Stimulated activated CD8-positive, alpha-beta memory T cell treated with anti-CD3 and anti-CD28 coated beads, Interleukin-15, amount 100 ng/mL, for 48 hours (primary cell): ENCODE data around the gene CHD8.
"Not testable (repeated sequence)": the region's sequence is repeated elsewhere in the genome, so short reads cannot be mapped to it uniquely, and the experiment has no call there.

Source experiments
- DNase-seq, 2 donors: peaks; one replicate each; pipeline ENCODE4 v3.0.0-alpha.2; 2020; ENCODE audit warnings: low read depth in 2 of 2

Gene CHD8

GRCh38 chr14:21455912-21456667 is at the start of gene CHD8:
Gene CHD8 (minus strand): TSS chr14:21456123. CDS start chr14:21431643, 24,480 bp downstream.
- peak; percentile 99 for DNase-seq

- DNase-seq, result no peak
These were observed 49.2 kb upstream of the CHD8 start for GRCh38 chr14:21505012-21505553.

- no peak for DNase-seq
These were observed 47.5 kb upstream of the CHD8 start for GRCh38 chr14:21503376-21503775.

- DNase-seq, result no peak
These were observed 45.6 kb upstream of the CHD8 start for GRCh38 chr14:21501568-21501967.

- no peak for DNase-seq
These were observed 42.9 kb upstream of the CHD8 start for GRCh38 chr14:21498540-21499526.

- DNase-seq, result no peak
These were observed 40.5 kb upstream of the CHD8 start for GRCh38 chr14:21496453-21496852.

GRCh38 chr14:21494902-21495762 is 39.2 kb upstream of the CHD8 start:
- DNase-seq, result no peak

GRCh38 chr14:21486640-21487087 is 30.7 kb upstream of the CHD8 start:
- no peak for DNase-seq

GRCh38 chr14:21476925-21477681 is 21.2 kb upstream of the CHD8 start, which contains the start of the genes RAB2B and TOX4:
Gene RAB2B (minus strand): TSS chr14:21476959. CDS start chr14:21476872, 87 bp downstream.
Gene TOX4 (plus strand): TSS chr14:21477195. CDS start chr14:21477279, 84 bp downstream.
- DNase-seq, result peak; percentile 90 to 91

GRCh38 chr14:21476523-21476924 is 20.6 kb upstream of the CHD8 start:
- DNase-seq, result no peak

- no peak for DNase-seq
These were observed 20.0 kb upstream of the CHD8 start for GRCh38 chr14:21475767-21476522.

GRCh38 chr14:21467616-21468015 is 11.7 kb upstream of the CHD8 start:
- DNase-seq, result no peak

GRCh38 chr14:21455592-21455911 is 371 bp downstream of the CHD8 start:
- no peak for DNase-seq

GRCh38 chr14:21454843-21455544 is 929 bp downstream of the CHD8 start:
- DNase-seq, result no peak

- DNase-seq, result no peak
These were observed 6.1 kb downstream of the CHD8 start for GRCh38 chr14:21449899-21450216.

- not testable (repeated sequence) for DNase-seq
These were observed 13.3 kb downstream of the CHD8 start for GRCh38 chr14:21442657-21443056.

GRCh38 chr14:21440859-21441258 is 15.1 kb downstream of the CHD8 start:
- no peak for DNase-seq

- DNase-seq, result peak; percentile 95
These were observed 18.6 kb downstream of the CHD8 start for GRCh38 chr14:21437063-21437901.
